Bronchial epithelial cell (primary cell): Measurements from ENCODE around the gene ZNF581. TPM values are rescaled to one million over a fixed set of nuclear protein-coding genes. Genes with fewer than 3 reads are reported as not detected.

ENCODE experiments used
- DNase-seq: peaks from one replicate; pipeline ENCODE4 v3.0.0-alpha.2; 2010; ENCODE audit warnings: low read depth
- FAIRE-seq: peaks from 2 replicates; lab custom pipeline; 2011; peaks lifted over from hg19 to GRCh38; lab: Jason Lieb, UNC
- H3K27me3 ChIP-seq: 2 replicates; pipeline ENCODE4 v1.5.1; 2011; ENCODE audit warnings: low read length; ENCODE audit not compliant: control insufficient read depth, insufficient read depth
- H3K36me3 ChIP-seq: 2 replicates; pipeline ENCODE4 v1.5.1; 2011; ENCODE audit warnings: low read length; ENCODE audit not compliant: control insufficient read depth, insufficient read depth
- H3K4me3 ChIP-seq: 2 replicates; pipeline ENCODE4 v1.5.1; 2011; ENCODE audit warnings: mild to moderate bottlenecking, low read depth, low read length, control low read depth
- CTCF ChIP-seq: IDR thresholded peaks from 2 replicates; pipeline ENCODE4 v1.5.1; 2011; ENCODE audit warnings: mild to moderate bottlenecking, moderate library complexity, low read length, control low read depth, inconsistent platforms; ENCODE audit not compliant: insufficient read depth, severe bottlenecking
- total RNA-seq: library from RNA; depleted of rRNA; stranded (reverse); fragments of >200 nt; gene quantifications from 2 replicates; pipeline ENCODE4 v1.2.1, GENCODE V29; 2014

ZNF581 gene
- total RNA-seq, 1 donor from 2014 or later: 19.2 TPM

GRCh38 chr19:55676383-55676782 lies 32.9 kb downstream of the ZNF581 start:
- Histone ChIP-seq H3K36me3 (peaks cover 22% of the 10 kb centered on the region), H3K27me3 (no peaks in the 10 kb centered on the region), H3K4me3 (peak overlapping the region; percentile 79)
- TF ChIP-seq CTCF: peak; percentile 9
- DNase-seq (peak; percentile 30), FAIRE-seq (no peak)

DNA sequence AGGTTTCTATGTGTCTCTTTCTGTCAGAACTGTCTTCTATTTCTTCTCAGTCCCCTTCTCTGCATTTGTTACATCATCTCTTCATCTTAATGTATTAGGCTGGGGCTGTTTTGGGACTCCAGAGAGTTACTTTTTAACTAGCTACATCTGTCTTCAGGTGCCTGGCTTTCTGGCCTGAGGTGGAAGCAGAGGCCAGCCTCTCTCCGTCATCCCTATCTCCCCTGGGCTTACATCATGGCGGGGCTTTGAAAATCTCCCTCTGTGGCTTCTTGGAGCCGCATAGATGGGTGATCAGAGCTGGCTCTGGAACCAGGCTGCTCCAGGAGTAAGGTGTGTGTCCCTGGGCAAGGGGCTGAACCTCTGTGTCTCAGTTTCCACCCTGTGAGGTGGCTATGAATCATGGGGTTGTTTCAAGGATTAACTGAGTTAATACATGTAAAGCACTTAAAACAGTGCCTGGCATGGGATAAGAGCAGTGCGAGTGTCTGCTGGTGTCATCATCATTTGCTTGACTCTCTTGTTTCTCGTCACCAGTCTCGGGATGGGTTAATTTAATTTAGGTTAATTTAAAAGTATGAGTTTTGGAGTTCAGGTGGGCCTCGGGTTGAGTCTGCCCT lies 33.5 kb downstream of the ZNF581 start:
- no peak for TF ChIP-seq CTCF
- no peak for FAIRE-seq
- peaks cover 22% of the 10 kb centered on the region for H3K36me3 ChIP-seq
- H3K27me3 ChIP-seq: no peaks in the 10 kb centered on the region
- DNase-seq: peak; percentile 65
- no peak overlapping the region for H3K4me3 ChIP-seq

DNA sequence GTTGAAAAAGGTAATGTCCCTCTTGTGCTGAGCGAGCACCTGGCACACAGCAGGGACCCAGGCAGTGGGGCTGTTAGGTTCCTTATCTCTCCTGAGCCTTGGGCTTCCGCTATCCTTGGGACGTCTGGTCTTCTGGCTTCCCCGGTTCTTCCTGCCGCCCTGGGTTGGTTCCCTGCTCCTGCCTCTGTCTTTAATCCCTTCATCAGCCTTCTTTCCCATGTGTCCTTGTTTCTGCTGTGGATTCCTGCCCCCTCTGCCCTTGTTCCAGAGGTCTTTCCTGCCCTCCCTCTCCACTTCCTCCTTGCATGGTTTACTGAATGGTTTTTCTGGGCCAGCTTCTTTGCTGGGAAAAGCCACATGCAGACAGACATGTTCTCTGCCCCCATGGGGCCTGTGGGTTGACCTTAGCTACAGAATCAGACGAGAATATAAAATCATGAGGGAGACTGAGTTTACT lies 34.2 kb downstream of the ZNF581 start:
- Histone ChIP-seq H3K4me3 (no peak overlapping the region), H3K27me3 (no peaks in the 10 kb centered on the region), H3K36me3 (peaks cover 25% of the 10 kb centered on the region)
- FAIRE-seq (no peak), DNase-seq (no peak)
- no peak for TF ChIP-seq CTCF

DNA sequence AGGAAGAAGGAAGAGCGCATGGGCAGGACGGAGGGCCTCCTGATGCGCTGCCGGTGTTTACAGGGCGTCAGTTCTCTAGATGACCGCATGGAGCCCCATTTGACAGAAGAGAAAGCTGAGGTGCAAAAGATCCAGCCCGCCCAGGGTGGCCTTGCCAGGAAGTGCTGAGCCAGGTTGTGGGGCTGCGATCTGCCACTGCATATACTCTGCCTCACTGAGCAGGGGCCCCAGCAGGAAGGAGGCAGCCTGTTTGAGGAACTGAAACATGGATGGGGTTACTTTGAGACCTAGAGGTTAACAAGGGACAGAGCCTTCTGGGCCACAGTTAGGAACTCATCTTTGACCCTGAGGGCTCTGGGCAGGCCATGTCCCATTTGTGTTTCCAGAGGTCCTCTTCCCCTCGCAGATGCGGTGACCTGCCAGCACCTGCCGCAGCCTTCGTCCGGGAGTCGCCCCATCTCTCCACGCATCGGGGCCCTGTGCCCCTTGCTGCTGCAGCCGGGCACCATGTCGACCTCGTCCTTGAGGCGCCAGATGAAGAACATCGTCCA lies 34.7 kb downstream of the ZNF581 start:
- TF ChIP-seq CTCF: no peak
- DNase-seq (no peak), FAIRE-seq (no peak)
- peaks cover 25% of the 10 kb centered on the region for H3K36me3 ChIP-seq
- H3K4me3 ChIP-seq: no peak overlapping the region
- no peaks in the 10 kb centered on the region for H3K27me3 ChIP-seq

DNA sequence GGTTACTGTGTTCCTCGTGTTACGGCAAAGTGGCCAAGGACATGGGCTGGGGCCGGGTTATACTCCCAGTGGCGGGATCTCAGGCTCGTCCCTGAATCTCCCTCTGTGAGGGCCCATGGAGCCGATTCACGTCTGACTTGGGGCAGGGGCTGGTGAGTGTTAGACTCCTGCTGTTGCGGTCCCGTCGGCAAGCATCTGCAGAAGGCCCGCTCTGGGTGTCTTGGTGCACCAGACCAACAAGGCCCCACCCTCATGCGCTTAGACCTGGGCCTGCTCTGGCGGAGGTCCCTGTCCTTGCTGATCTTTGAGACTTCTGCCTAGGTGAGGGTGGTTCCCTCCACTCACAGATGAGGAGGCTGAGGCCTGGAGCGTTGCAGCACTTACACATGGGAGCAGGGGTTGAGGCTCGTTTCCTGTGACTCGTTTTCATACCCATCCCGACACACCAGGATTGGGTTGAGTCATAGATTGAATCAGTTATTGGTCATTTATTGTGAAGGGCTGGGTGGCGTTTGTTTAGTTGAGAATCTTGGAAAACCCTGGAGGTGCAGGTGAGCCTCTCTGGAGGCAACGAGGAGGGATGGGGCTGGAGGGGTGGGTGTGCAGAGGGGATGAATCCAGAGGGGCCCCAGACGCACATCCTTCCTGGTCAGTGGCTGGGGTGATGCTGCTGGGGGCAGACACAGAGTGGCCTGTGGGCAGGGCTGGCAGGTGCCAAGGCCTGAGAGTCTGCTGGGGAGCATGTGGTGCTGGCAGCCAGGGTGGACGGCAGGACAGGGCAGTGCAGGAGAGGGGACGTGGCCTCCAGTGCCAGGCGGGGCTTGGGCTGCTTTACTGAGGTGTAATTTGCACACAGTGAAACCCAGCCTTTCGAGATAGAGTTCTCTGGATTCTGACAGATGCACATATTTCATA lies 36.2 kb downstream of the ZNF581 start:
- Histone ChIP-seq H3K4me3 (no peak overlapping the region), H3K36me3 (peaks cover 29% of the 10 kb centered on the region), H3K27me3 (no peaks in the 10 kb centered on the region)
- DNase-seq (peak; percentile 85), FAIRE-seq (no peak)
- no peak for TF ChIP-seq CTCF
